Measurements from ENCODE around the gene CMSS1. TPM values are rescaled to one million over a fixed set of nuclear protein-coding genes. Genes with fewer than 3 reads are reported as not detected.

CMSS1 gene
- total and polyA plus RNA-seq, 2 donors (not counting 1 experiment from before 2014, with no cell fraction given): 7.3 to 22.8 TPM

DNA sequence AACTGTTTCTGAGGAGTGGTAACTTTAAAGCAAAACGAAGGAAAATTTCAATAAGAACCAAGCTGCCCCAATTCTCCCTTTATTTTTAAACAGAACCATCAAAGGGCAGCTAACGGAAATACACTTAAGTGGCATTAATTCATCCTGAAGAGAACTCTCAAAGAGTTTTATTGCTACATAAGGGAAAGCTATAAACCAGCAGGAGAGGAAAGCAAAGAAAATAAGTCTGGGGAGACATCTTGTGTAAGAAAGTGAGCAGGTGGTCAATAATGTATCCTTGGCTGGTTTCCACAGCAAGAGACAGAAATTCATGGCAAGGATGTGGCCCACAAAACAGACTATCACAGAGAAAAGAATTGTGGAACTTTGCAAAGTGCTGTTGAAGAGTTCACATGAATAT, 40.0 kb upstream of the CMSS1 start:
- ATAC-seq (ENCODE audit: low read depth) (no peak), DNase-seq (no peak)
- Histone ChIP-seq H3K9ac (ENCODE audit: low read length) (no peak overlapping the region), H4K20me1 (ENCODE audit: control insufficient read depth, insufficient read depth, low read length, poor library complexity, severe bottlenecking) (no peaks in the 10 kb centered on the region), H3K9me3 (ENCODE audit: control extremely low read depth in 1 of 3, control insufficient read depth in 2 of 3, insufficient read depth in 1 of 3, low read length in 2 of 3) (no peaks in the 10 kb centered on the region), H3K27me3 (replicated peaks in 1 of 4; ENCODE audit: control extremely low read depth in 1 of 4, control insufficient read depth in 3 of 4, insufficient read depth in 4 of 4, low read length in 3 of 4) (peaks cover 0 to 6% (median 1%) of the 10 kb centered on the region in 4 experiments), H2AFZ (ENCODE audit: insufficient read depth, low read depth, low read length, poor library complexity, severe bottlenecking) (no peak overlapping the region), H3K4me3 (ENCODE audit: control extremely low read depth in 1 of 5, extremely low read depth in 1 of 5, insufficient read depth in 1 of 5, low read depth in 2 of 5, low read length in 4 of 5) (no peak overlapping the region), H3K27ac (ENCODE audit: low read length in 2 of 2) (no peak overlapping the region), H3K79me2 (ENCODE audit: control insufficient read depth, insufficient read depth, low read length) (no peaks in the 10 kb centered on the region), H3K36me3 (replicated peaks in 1 of 2; ENCODE audit: control extremely low read depth in 1 of 2, control insufficient read depth in 1 of 2, extremely low read depth in 1 of 2, insufficient read depth in 2 of 2, low read length in 1 of 2) (no peaks in the 10 kb centered on the region), H3K4me1 (ENCODE audit: control insufficient read depth in 2 of 2, insufficient read depth in 2 of 2, low read length in 2 of 2) (no peaks in the 10 kb centered on the region), H3K4me2 (replicated peaks; ENCODE audit: low read depth, low read length, poor library complexity, severe bottlenecking) (no peak overlapping the region)
- CTCF ChIA-PET: no interaction called here
- WGBS (ENCODE audit: insufficient coverage): no CpG with 5 or more reads among the region's 2 CpGs
- TF ChIP-seq, protein P1, sequence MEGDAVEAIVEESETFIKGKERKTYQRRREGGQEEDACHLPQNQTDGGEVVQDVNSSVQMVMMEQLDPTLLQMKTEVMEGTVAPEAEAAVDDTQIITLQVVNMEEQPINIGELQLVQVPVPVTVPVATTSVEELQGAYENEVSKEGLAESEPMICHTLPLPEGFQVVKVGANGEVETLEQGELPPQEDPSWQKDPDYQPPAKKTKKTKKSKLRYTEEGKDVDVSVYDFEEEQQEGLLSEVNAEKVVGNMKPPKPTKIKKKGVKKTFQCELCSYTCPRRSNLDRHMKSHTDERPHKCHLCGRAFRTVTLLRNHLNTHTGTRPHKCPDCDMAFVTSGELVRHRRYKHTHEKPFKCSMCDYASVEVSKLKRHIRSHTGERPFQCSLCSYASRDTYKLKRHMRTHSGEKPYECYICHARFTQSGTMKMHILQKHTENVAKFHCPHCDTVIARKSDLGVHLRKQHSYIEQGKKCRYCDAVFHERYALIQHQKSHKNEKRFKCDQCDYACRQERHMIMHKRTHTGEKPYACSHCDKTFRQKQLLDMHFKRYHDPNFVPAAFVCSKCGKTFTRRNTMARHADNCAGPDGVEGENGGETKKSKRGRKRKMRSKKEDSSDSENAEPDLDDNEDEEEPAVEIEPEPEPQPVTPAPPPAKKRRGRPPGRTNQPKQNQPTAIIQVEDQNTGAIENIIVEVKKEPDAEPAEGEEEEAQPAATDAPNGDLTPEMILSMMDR (IDR thresholded peaks at IDR 0.05): no peak
- no peak for TF ChIP-seq EZH2 (IDR thresholded peaks at IDR 0.05; ENCODE audit: borderline replicate concordance, insufficient read depth, low read depth, low read length, poor library complexity, severe bottlenecking)
- Mint-ChIP-seq H3K4me3 (no peak overlapping the region), H3K27me3 (peaks cover 43% of the 10 kb centered on the region), H3K9me3 (ENCODE audit: insufficient read depth) (no peaks in the 10 kb centered on the region), H3K27ac (no peak overlapping the region), H3K4me1 (no peaks in the 10 kb centered on the region)
- POLR2A ChIA-PET: no interaction called here
- intact Hi-C loops (cut with micrococcal nuclease): no loop called here

DNA sequence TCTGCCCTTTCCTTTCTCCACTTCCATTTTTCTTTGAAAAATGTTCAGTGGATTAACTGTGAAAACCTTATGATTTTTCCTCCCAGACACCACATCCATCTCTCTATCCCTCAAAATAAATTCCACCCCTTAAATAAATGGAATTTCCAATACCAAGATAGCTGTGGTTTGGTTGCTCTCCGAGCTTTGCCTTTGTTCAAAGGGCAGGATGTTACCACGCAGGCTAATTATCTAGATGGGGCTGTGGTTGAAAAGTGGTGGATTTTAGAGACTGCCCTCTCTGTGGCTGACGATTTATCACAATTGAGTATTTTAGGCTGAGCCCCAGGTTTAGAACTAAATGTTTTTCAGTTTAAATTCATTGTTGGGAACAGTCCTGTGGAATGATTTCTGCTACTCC, 36.9 kb upstream of the CMSS1 start:
- ATAC-seq (ENCODE audit: low read depth) (no peak), DNase-seq (no peak)
- WGBS (ENCODE audit: insufficient coverage): 69% methylated on average over 2 of the region's 3 CpGs
- Mint-ChIP-seq H3K4me3 (no peak overlapping the region), H3K4me1 (no peaks in the 10 kb centered on the region), H3K9me3 (ENCODE audit: insufficient read depth) (no peaks in the 10 kb centered on the region), H3K27ac (no peak overlapping the region), H3K27me3 (peaks cover 45% of the 10 kb centered on the region)
- peaks cover 0 to 8% (median 3%) of the 10 kb centered on the region in 4 experiments for H3K27me3 ChIP-seq (replicated peaks in 1 of 4; ENCODE audit: control extremely low read depth in 1 of 4, control insufficient read depth in 3 of 4, insufficient read depth in 4 of 4, low read length in 3 of 4)
- H3K4me1 ChIP-seq (ENCODE audit: control insufficient read depth in 2 of 2, insufficient read depth in 2 of 2, low read length in 2 of 2): no peaks in the 10 kb centered on the region
- H3K9me3 ChIP-seq (ENCODE audit: control extremely low read depth in 1 of 3, control insufficient read depth in 2 of 3, insufficient read depth in 1 of 3, low read length in 2 of 3): no peaks in the 10 kb centered on the region
- no peaks in the 10 kb centered on the region for H3K79me2 ChIP-seq (ENCODE audit: control insufficient read depth, insufficient read depth, low read length)
- no peak overlapping the region for H3K4me3 ChIP-seq (ENCODE audit: control extremely low read depth in 1 of 5, extremely low read depth in 1 of 5, insufficient read depth in 1 of 5, low read depth in 2 of 5, low read length in 4 of 5)
- no peaks in the 10 kb centered on the region for H3K36me3 ChIP-seq (replicated peaks in 1 of 2; ENCODE audit: control extremely low read depth in 1 of 2, control insufficient read depth in 1 of 2, extremely low read depth in 1 of 2, insufficient read depth in 2 of 2, low read length in 1 of 2)
- H3K27ac ChIP-seq (ENCODE audit: low read length in 2 of 2): no peak overlapping the region
- ChIA-PET CTCF (no interaction called here), POLR2A (no interaction called here)
- TF ChIP-seq EZH2 (IDR thresholded peaks at IDR 0.05; ENCODE audit: borderline replicate concordance, insufficient read depth, low read depth, low read length, poor library complexity, severe bottlenecking): no peak
- TF ChIP-seq, protein P1 (IDR thresholded peaks at IDR 0.05): no peak
- no peak overlapping the region for H3K9ac ChIP-seq (ENCODE audit: low read length)
- no peak overlapping the region for H2AFZ ChIP-seq (ENCODE audit: insufficient read depth, low read depth, low read length, poor library complexity, severe bottlenecking)
- H4K20me1 ChIP-seq (ENCODE audit: control insufficient read depth, insufficient read depth, low read length, poor library complexity, severe bottlenecking): no peaks in the 10 kb centered on the region
- intact Hi-C loops (cut with micrococcal nuclease): no loop called here
- H3K4me2 ChIP-seq (replicated peaks; ENCODE audit: low read depth, low read length, poor library complexity, severe bottlenecking): no peak overlapping the region

Data from B cell (primary cell).